HG03103 (cell line): Measurements from ENCODE around the gene ADAM8.

Experiments
- ATAC-seq: cut with Tn5 transposase; IDR thresholded peaks from one replicate; pipeline ENCODE4 v1.9.1; 2021; ENCODE audit warnings: low read depth; ENCODE audit not compliant: unreplicated experiment

Gene ADAM8

GRCh38 chr10:133252223-133252552 is 24.5 kb downstream of the ADAM8 start:
- no peak for ATAC-seq

- no peak for ATAC-seq
These were observed 25.1 kb downstream of the ADAM8 start for GRCh38 chr10:133251388-133252222.

GRCh38 chr10:133249975-133250754 is 26.5 kb downstream of the ADAM8 start:
- no peak for ATAC-seq

DNA sequence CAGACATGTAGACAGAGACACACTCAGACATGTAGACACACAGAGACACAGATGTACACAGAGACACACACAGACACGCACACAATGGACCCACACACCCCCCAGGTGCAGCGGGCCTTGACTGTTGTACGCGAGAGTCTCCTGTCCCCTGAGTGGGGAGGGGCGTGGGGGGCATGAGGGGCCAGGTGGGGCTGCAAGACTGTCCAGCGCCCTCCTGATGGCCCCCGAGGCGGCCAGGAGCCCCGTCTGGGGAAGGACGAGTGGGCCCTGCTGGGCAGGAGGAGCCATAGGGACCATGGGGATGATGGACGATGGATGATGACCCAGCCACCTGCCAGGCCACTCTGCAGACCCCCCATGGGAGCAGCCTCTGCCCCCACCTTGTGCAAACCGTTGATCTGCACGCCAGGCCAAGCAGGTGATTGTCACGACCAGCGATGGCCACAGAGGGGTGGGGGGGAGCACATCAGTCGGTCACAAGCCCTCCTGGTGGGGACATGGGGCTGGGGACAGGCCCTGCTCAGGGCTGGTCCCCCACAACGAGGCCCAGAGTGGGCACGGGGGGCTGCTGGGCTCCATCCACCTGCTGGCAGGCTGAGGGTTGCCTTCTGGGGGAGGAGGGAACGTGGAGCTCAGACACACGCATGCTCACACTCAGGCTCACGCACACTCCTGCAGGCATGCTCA is 27.4 kb downstream of the ADAM8 start:
- no peak for ATAC-seq

DNA sequence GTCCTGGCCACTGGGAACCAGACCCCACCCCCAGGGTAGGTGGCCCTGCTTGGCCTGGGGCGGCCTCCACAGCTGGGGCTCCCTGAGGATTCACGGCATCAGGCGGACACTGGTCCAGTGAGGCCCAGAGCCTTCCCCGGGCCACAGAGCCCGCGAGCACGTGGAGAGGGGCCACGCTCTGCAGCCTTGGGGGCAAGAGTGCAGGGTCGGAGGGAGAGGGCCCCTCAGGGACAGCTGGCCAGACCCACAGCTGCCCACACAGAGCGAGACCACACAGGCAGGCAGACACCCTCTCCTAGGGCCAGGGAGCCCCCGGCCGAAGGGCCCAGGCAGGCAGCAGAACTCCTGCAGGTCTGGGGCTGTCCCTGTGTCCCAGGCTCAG is 28.3 kb downstream of the ADAM8 start:
- no peak for ATAC-seq

GRCh38 chr10:133247681-133248333 is 28.9 kb downstream of the ADAM8 start:
- no peak for ATAC-seq

GRCh38 chr10:133246236-133246626 is 30.4 kb downstream of the ADAM8 start:
- ATAC-seq: no peak

- no peak for ATAC-seq
These were observed 31.0 kb downstream of the ADAM8 start for GRCh38 chr10:133245439-133246235.

DNA sequence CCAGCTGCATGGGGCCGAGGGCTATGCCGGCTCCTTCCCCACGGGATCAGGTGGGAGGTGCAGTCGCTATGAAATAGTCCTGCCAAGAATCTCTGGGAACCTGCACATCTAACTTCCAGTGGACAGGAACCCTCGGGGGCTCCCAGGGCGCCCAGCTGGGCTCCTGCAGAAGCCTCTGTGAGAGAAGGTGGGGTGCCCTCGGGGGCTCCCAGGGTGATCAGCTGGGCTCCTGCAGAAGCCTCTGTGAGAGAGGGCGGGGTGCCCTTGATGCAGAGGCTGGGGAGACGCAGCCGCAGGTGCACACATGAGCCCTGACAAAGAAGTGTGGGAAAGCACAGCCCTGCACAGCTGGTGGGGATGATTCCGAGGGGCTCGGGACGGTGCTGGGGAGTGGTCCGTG is 33.1 kb downstream of the ADAM8 start:
- ATAC-seq: no peak

- ATAC-seq: no peak
These were observed 33.9 kb downstream of the ADAM8 start for GRCh38 chr10:133242611-133243356.

DNA sequence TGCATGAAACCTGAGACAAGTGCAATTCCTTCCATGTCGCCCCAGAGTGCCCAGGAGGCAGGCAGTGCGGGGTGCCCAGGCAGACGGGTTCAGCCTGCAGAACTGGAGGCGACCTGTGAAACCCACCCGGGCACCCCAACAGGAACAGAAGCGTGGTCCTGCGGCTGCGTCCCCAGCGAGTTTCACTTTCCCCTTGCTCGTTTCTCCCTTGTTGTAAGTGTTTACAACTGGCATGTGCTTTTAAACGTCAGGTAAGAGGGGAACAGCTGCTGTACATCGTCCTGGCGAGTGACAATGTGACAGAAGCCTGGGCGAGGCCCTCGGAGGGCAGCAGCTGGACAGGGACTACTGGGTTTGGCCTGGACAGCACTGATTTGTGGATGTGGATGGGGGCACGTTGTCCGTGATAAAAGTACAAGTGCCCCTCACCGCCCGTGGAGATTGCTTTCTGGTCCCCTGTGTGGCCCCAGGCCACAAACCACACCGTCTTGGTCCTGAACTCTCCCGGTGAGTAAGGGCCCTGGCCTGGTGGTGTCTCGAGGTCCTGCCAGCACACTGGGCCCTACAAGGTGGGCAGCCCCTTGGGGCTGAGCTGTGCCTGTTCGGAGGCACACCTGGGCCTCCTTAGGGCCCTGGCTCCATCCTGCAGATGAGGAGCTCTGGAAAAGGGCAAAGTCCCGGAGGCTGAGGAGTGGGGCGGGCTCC is 35.0 kb downstream of the ADAM8 start:
- ATAC-seq: no peak

DNA sequence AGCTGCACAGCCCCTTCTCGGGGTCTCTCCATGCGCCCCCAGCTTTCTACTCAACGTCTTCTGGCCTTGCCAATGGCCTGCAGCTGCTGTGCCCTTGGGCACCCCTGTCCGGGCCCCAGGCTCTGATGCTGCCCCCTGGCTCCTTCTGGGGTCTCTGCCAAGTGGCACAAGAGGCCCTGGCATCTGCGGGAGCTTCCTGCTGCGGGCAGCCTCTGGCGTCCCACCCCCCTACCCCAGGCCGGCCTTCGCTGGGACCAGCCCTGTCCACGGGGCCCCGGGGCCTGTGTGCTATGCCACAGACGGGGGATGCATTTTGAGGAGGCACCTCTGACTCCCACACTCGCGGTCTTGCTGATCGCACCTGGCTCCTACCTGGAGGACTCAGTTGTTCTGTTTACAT is 36.7 kb downstream of the ADAM8 start:
- no peak for ATAC-seq

DNA sequence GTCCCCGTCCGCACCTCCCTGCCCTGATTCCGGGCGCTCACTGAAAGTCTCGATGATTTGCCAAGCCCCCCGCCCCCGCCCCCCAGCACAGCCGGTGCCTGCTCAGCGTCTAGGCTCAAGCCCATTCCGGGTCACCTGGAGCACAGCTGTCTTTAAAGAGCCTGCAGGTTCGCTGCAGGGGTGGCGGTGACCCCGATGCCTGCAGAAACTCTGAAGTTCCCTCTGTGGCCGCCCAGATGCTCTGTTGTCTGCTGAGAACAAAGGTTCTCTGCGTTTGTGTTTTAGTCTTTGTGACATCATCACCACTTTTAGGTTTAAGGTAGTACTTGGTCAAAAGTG is 38.2 kb downstream of the ADAM8 start:
- no peak for ATAC-seq

DNA sequence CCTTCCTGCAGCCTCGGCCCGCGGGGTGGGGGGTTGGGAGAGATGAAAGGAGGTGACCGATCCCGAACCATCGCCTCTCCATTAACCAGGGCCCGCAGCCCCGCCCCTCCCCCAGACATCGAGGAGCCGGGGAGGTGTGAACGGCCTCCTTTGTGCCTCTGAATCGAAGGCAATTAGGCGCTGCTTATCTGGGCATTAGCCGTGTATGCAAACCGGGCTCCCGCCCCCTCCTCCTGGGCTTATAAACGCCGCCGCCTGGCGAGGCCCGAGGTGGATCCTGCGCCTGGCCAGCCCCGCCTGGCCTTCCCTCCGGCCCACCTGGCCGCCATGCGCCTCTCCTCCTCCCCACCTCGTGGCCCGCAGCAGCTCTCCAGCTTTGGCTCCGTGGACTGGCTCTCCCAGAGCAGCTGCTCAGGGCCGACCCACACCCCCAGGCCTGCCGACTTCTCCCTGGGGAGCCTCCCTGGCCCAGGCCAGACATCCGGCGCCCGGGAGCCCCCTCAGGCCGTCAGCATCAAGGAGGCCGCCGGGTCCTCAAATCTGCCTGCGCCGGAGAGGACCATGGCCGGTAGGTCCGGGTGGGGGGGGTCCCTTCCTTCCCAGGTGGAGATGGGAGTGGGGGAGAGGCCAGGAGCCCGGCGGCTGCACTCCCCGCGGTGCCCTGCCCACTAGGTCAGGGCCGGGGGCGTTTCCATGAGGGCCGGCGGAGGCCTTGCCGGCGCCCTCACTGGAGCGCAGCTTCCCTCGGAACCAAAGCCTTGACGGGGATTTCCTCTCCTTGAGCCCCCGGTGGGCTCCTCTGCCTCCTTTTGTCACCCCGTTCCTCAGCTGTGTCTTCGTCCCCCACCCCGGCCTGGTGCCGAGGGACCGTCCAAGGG is 38.8 kb downstream of the ADAM8 start, which contains the start of gene VENTX:
Gene VENTX, plus strand, starts transcription at position 268 of the 878 bp plus-strand sequence. Its CDS starts 60 bp downstream, at position 328.
- ATAC-seq: no peak

- ATAC-seq: no peak
These were observed 39.5 kb downstream of the ADAM8 start for GRCh38 chr10:133237241-133237587.

DNA sequence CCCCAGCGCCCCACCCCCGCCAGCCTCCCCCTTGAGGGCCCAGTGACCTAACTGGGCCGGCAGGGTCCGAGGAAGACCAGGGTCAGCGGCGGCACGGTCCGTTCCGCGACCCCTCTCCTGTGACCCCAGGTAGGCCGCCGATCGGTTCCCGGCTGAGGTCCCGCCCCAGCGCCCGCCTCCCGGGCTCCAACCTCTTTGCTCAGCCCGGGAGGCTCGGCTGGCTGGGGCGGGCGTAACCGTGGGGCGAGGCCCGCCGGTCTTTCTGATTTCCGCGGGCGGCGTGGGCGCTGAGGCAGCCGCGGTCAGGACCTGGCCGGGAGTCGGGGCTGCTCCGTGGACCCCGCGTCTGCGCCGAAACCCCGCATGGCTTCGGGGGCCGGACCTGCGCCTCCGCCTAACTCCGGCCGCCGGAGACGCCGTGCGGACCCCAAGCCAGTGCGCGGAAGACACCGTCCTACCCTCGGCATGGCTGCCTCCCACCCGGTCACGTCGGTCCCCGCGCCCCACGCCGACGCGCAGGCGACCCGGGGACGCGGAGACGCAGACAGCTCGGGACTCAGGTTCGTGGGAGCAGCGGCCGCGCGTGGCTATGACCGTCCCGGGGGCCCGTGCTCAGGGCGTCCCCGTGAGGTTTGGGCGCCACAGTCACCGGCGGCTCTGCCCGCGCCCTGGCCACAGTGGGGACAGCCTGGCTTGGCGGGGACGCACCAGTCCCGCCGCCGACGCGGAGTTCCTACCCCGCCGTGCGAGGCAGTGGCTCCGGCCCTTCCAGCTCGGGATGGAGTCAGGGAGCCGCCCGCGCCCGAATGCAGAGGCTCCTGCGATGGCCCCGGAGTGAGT is 40.0 kb downstream of the ADAM8 start:
- ATAC-seq: no peak

- ATAC-seq: no peak
These were observed 40.7 kb downstream of the ADAM8 start for GRCh38 chr10:133235932-133236331.
